ENCODE data around the gene COBL.
A peak's percentile ranks its signal among the peaks of the same experiment; 100 is the strongest.

The COBL gene

DNA sequence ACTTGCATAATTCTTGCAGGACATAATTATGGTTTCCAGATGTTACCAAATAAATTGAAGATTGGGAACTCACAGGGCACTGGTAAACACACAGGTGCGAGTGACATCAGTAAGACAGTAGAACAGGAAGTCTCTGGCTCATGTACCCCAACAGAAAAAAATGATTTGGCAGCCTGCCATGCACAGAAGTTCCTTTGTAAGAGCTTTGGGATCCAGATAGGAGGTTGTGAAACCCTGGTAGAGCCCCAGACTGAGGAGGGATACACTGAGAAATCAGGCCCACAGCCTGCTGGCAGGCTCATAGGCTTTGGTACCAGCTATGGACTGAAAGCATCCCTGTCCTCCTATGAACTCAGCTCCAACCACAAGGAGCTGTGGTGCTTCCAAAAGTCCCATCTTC is 118.0 kb downstream of the COBL start:
- POLR2A ChIA-PET, result no interaction called here
- TF ChIP-seq CTBP1 (IDR thresholded peaks at IDR 0.05; ENCODE audit: borderline replicate concordance), result no peak
- no peak for TF ChIP-seq BHLHE40 (IDR thresholded peaks at IDR 0.05; ENCODE audit: borderline replicate concordance)
- TF ChIP-seq, protein P1, sequence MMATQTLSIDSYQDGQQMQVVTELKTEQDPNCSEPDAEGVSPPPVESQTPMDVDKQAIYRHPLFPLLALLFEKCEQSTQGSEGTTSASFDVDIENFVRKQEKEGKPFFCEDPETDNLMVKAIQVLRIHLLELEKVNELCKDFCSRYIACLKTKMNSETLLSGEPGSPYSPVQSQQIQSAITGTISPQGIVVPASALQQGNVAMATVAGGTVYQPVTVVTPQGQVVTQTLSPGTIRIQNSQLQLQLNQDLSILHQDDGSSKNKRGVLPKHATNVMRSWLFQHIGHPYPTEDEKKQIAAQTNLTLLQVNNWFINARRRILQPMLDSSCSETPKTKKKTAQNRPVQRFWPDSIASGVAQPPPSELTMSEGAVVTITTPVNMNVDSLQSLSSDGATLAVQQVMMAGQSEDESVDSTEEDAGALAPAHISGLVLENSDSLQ (IDR thresholded peaks at IDR 0.05), result no peak
- no peak for TF ChIP-seq FOXM1 (IDR thresholded peaks at IDR 0.05; ENCODE audit: borderline replicate concordance)
- TF ChIP-seq SUZ12 (IDR thresholded peaks at IDR 0.05), result no peak
- no peak for TF ChIP-seq TARDBP (IDR thresholded peaks at IDR 0.05)
- CTCF ChIA-PET, result no interaction called here
- no peak for DNase-seq (ENCODE audit: extremely low spot score)

DNA sequence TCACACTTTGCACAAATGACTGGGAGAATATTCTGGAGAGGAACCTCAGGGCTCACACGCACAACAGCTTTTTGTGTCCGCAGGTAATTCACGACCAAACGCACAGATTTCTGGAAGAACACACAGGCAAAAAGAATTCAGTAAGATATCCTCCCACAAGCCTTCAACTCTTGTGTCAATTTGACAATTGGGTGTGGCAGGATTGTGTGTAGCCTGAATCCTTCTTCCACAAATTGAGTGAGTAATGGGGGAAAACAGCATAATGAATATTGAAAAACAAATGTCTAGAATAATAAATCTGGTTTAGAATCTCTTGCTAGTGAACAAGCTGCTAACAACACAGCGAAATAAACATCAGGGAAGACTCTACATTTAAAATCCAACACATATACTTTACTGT is 125.6 kb downstream of the COBL start:
- ChIA-PET CTCF (no interaction called here), POLR2A (no interaction called here)
- TF ChIP-seq CTBP1 (IDR thresholded peaks at IDR 0.05; ENCODE audit: borderline replicate concordance) (no peak), FOXA1 (IDR thresholded peaks at IDR 0.05) (no peak), SP1 (IDR thresholded peaks at IDR 0.05) (no peak), L3MBTL2 (conservative IDR thresholded peaks at IDR 0.05) (no peak), FOXK2 (IDR thresholded peaks at IDR 0.05) (no peak), ARNT (IDR thresholded peaks at IDR 0.05) (no peak), ZNF384 (IDR thresholded peaks at IDR 0.05) (no peak), TARDBP (IDR thresholded peaks at IDR 0.05) (no peak), HDGF (IDR thresholded peaks at IDR 0.05; ENCODE audit: borderline replicate concordance) (no peak), LEF1 (IDR thresholded peaks at IDR 0.05; ENCODE audit: borderline replicate concordance) (no peak), ELF4 (IDR thresholded peaks at IDR 0.05) (no peak), FOXM1 (IDR thresholded peaks at IDR 0.05; ENCODE audit: borderline replicate concordance) (no peak), SUZ12 (IDR thresholded peaks at IDR 0.05) (no peak), BHLHE40 (IDR thresholded peaks at IDR 0.05; ENCODE audit: borderline replicate concordance) (no peak), NFRKB (IDR thresholded peaks at IDR 0.05) (no peak)
- TF ChIP-seq, protein P1 (IDR thresholded peaks at IDR 0.05), result no peak

DNA sequence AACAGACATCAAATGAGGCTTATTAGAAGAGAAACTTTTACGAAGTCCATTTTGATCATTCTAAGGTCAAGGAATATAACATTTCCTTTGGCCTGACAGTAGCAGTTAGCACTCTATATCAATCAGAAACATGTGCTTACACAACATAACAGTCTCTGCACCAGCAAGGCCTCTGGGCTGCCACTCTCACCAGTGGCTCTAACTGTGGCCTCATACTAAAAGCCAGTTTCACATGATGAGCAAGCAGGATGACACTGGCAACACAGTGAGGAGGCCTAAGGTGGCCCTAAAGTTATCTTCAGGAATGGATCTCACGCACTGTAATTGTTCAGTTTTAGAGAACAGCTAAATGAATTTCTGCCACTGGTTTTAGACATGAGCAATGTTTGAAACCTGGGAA is 126.8 kb downstream of the COBL start:
- no peak for DNase-seq (ENCODE audit: extremely low spot score)
- CTCF ChIA-PET, result no interaction called here
- POLR2A ChIA-PET, result no interaction called here
- no peak for TF ChIP-seq ELF4 (IDR thresholded peaks at IDR 0.05)
- no peak for TF ChIP-seq BHLHE40 (IDR thresholded peaks at IDR 0.05; ENCODE audit: borderline replicate concordance)
- no peak for TF ChIP-seq FOXA1 (IDR thresholded peaks at IDR 0.05)
- no peak for TF ChIP-seq CTBP1 (IDR thresholded peaks at IDR 0.05; ENCODE audit: borderline replicate concordance)
- no peak for TF ChIP-seq NFRKB (IDR thresholded peaks at IDR 0.05)
- no peak for TF ChIP-seq HDGF (IDR thresholded peaks at IDR 0.05; ENCODE audit: borderline replicate concordance)
- no peak for TF ChIP-seq FOXM1 (IDR thresholded peaks at IDR 0.05; ENCODE audit: borderline replicate concordance)
- no peak for TF ChIP-seq SUZ12 (IDR thresholded peaks at IDR 0.05)
- no peak for TF ChIP-seq ARNT (IDR thresholded peaks at IDR 0.05)
- TF ChIP-seq ZNF384 (IDR thresholded peaks at IDR 0.05), result no peak
- no peak for TF ChIP-seq TARDBP (IDR thresholded peaks at IDR 0.05)
- no peak for TF ChIP-seq FOXK2 (IDR thresholded peaks at IDR 0.05)
- TF ChIP-seq, protein P1 (IDR thresholded peaks at IDR 0.05), result no peak
- no peak for TF ChIP-seq SP1 (IDR thresholded peaks at IDR 0.05)
- no peak for TF ChIP-seq LEF1 (IDR thresholded peaks at IDR 0.05; ENCODE audit: borderline replicate concordance)

More for the DNA sequence above, 125.6 kb downstream of the COBL start:
- no peak for DNase-seq (ENCODE audit: extremely low spot score)

DNA sequence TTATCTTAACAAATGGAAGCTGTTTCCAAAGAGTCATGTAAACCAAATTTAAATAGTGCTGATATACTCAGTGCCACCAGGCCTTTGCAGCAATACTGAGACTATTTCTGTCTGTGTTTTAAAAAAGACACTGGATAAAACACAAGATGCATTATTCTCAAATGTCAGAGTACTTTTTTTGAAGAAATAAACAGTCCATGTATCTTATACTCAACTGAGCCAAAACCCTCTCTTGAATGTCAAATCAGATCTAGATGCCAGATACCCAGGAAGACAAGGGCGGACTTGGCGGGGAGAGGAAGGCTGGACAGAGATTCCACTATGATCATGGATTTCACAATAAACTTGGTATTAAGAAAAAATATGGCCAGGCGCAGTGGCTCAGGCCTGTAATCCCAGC is 127.6 kb downstream of the COBL start:
- ChIA-PET CTCF (no interaction called here), POLR2A (no interaction called here)
- TF ChIP-seq BHLHE40 (IDR thresholded peaks at IDR 0.05; ENCODE audit: borderline replicate concordance), result no peak
- no peak for TF ChIP-seq LEF1 (IDR thresholded peaks at IDR 0.05; ENCODE audit: borderline replicate concordance)

GRCh38 chr7:51187941-51188340 is 128.7 kb downstream of the COBL start:
- peak; percentile 57 for DNase-seq (ENCODE audit: extremely low spot score)
- TF ChIP-seq L3MBTL2 (conservative IDR thresholded peaks at IDR 0.05) (no peak), NFRKB (IDR thresholded peaks at IDR 0.05) (no peak), LEF1 (IDR thresholded peaks at IDR 0.05; ENCODE audit: borderline replicate concordance) (no peak), SP1 (IDR thresholded peaks at IDR 0.05) (no peak), BHLHE40 (IDR thresholded peaks at IDR 0.05; ENCODE audit: borderline replicate concordance) (no peak), ZNF384 (IDR thresholded peaks at IDR 0.05) (no peak), FOXA1 (IDR thresholded peaks at IDR 0.05) (no peak), FOXK2 (IDR thresholded peaks at IDR 0.05) (no peak), FOXM1 (IDR thresholded peaks at IDR 0.05; ENCODE audit: borderline replicate concordance) (no peak), SUZ12 (IDR thresholded peaks at IDR 0.05) (no peak), ELF4 (IDR thresholded peaks at IDR 0.05) (no peak), HDGF (IDR thresholded peaks at IDR 0.05; ENCODE audit: borderline replicate concordance) (no peak), ARNT (IDR thresholded peaks at IDR 0.05) (no peak), CTBP1 (IDR thresholded peaks at IDR 0.05; ENCODE audit: borderline replicate concordance) (no peak), TARDBP (IDR thresholded peaks at IDR 0.05) (no peak)
- TF ChIP-seq, protein P1 (IDR thresholded peaks at IDR 0.05), result no peak
- ChIA-PET CTCF (no interaction called here), POLR2A (no interaction called here)

More for the DNA sequence above, 127.6 kb downstream of the COBL start:
- DNase-seq (ENCODE audit: extremely low spot score), result no peak

- POLR2A ChIA-PET, result no interaction called here
- CTCF ChIA-PET, result no interaction called here
- TF ChIP-seq TARDBP (IDR thresholded peaks at IDR 0.05) (no peak), FOXM1 (IDR thresholded peaks at IDR 0.05; ENCODE audit: borderline replicate concordance) (no peak), ELF4 (IDR thresholded peaks at IDR 0.05) (no peak), FOXK2 (IDR thresholded peaks at IDR 0.05) (no peak), FOXA1 (IDR thresholded peaks at IDR 0.05) (no peak), ARNT (IDR thresholded peaks at IDR 0.05) (no peak), L3MBTL2 (conservative IDR thresholded peaks at IDR 0.05) (no peak), NFRKB (IDR thresholded peaks at IDR 0.05) (no peak), SUZ12 (IDR thresholded peaks at IDR 0.05) (no peak), SP1 (IDR thresholded peaks at IDR 0.05) (no peak), BHLHE40 (IDR thresholded peaks at IDR 0.05; ENCODE audit: borderline replicate concordance) (no peak), ZNF384 (IDR thresholded peaks at IDR 0.05) (no peak), HDGF (IDR thresholded peaks at IDR 0.05; ENCODE audit: borderline replicate concordance) (no peak), CTBP1 (IDR thresholded peaks at IDR 0.05; ENCODE audit: borderline replicate concordance) (no peak), LEF1 (IDR thresholded peaks at IDR 0.05; ENCODE audit: borderline replicate concordance) (no peak)
- TF ChIP-seq, protein P1 (IDR thresholded peaks at IDR 0.05), result no peak
- DNase-seq (ENCODE audit: extremely low spot score), result no peak
These were observed 130.1 kb downstream of the COBL start for GRCh38 chr7:51186531-51186930.
